IMR-90 (cell line): ENCODE measurements around the gene NBEA. TPM values are rescaled to one million over a fixed set of nuclear protein-coding genes. Genes with fewer than 3 reads are reported as not detected.

Experiments used
- ATAC-seq: fragments of 200-7000 bp; cut with Tn5 transposase; 2 replicates; pipeline ENCODE4 v1.9.1; 2020; ENCODE audit warnings: low read depth, mild to moderate bottlenecking, moderate library complexity
- BruUV-seq: library from RNA; stranded (reverse); fragments of 400-500 nt; replicated peaks from 2 replicates; lab custom pipeline; 2021; lab: Mats Ljungman, UMichigan
- CTCF ChIA-PET: fragments of 300-600 bp; formaldehyde crosslinking; extraction: SDS; loops from one replicate; lab custom pipeline; 2021; ENCODE audit warnings: antibody characterized with exemption; lab: Yijun Ruan, JAX
- POLR2A ChIA-PET: fragments of 300-600 bp; sonication (Branson Sonifier 250); formaldehyde crosslinking; loops from one replicate; lab custom pipeline; 2022; ENCODE audit warnings: antibody characterized with exemption; ENCODE audit not compliant: unreplicated experiment; lab: Charles Lee
- DNase-seq: peaks from one replicate; pipeline ENCODE4 v3.0.0; 2013
- H2AFZ ChIP-seq: replicated peaks from 2 replicates; pipeline ENCODE3; 2013; ENCODE audit warnings: low read length, mild to moderate bottlenecking; ENCODE audit not compliant: poor library complexity
- H2AK5ac ChIP-seq: 2 replicates; pipeline ENCODE4 v1.6.1; 2013; ENCODE audit warnings: low read depth, low read length, inconsistent platforms
- H2AK9ac ChIP-seq: replicated peaks from 2 replicates; pipeline ENCODE3; 2013; ENCODE audit warnings: mild to moderate bottlenecking, low read depth, low read length, moderate library complexity; ENCODE audit not compliant: poor library complexity
- H2BK120ac ChIP-seq: 2 replicates; pipeline ENCODE4 v1.6.1; 2013; ENCODE audit warnings: low read depth, low read length, inconsistent platforms
- H2BK15ac ChIP-seq: 3 replicates; pipeline ENCODE4 v1.6.1; 2013; ENCODE audit warnings: low read depth, low read length, inconsistent platforms
- H2BK20ac ChIP-seq: 2 replicates; pipeline ENCODE4 v1.6.1; 2013; ENCODE audit warnings: low read depth, mild to moderate bottlenecking, inconsistent platforms, low read length, moderate library complexity
- H2BK5ac ChIP-seq: 2 replicates; pipeline ENCODE4 v1.6.1; 2013; ENCODE audit warnings: mild to moderate bottlenecking, low read depth, low read length, inconsistent platforms; ENCODE audit not compliant: poor library complexity, severe bottlenecking
- H3K14ac ChIP-seq: replicated peaks from 2 replicates; pipeline ENCODE4 v1.6.1; 2013; ENCODE audit warnings: low read depth, low read length, inconsistent platforms
- H3K18ac ChIP-seq: 2 replicates; pipeline ENCODE4 v1.6.1; 2013; ENCODE audit warnings: low read depth, low read length, control low read depth
- H3K23ac ChIP-seq: 2 replicates; pipeline ENCODE4 v1.6.1; 2013; ENCODE audit warnings: low read depth, low read length, inconsistent platforms
- H3K27ac ChIP-seq: 2 replicates; pipeline ENCODE4 v1.5.1; 2013; ENCODE audit warnings: mild to moderate bottlenecking, control low read depth, low read length; ENCODE audit not compliant: insufficient read depth
- H3K27me3 ChIP-seq: 2 replicates; pipeline ENCODE4 v1.6.1; 2013; ENCODE audit warnings: low read length; ENCODE audit not compliant: control insufficient read depth, insufficient read depth
- H3K36me3 ChIP-seq: 2 replicates; pipeline ENCODE4 v1.6.1; 2013; ENCODE audit warnings: low read length, mixed read lengths; ENCODE audit not compliant: control insufficient read depth, insufficient read depth
- H3K4ac ChIP-seq: 2 replicates; pipeline ENCODE4 v1.6.1; 2013; ENCODE audit warnings: low read depth, low read length, inconsistent platforms
- H3K4me1 ChIP-seq: 2 replicates; pipeline ENCODE4 v1.6.1; 2013; ENCODE audit warnings: low read length, mixed read lengths; ENCODE audit not compliant: control insufficient read depth, insufficient read depth
- H3K4me2 ChIP-seq: 2 replicates; pipeline ENCODE4 v1.6.1; 2013; ENCODE audit warnings: low read depth, mild to moderate bottlenecking, control low read depth, low read length, moderate library complexity
- H3K4me3 ChIP-seq: 2 replicates; pipeline ENCODE4 v1.5.1; 2013; ENCODE audit warnings: low read depth, mild to moderate bottlenecking, control low read depth, low read length, moderate library complexity; ENCODE audit not compliant: insufficient read depth
- H3K56ac ChIP-seq: 2 replicates; pipeline ENCODE4 v1.6.1; 2013; ENCODE audit warnings: low read length, inconsistent platforms; ENCODE audit not compliant: insufficient read depth; ENCODE audit errors: extremely low read depth
- H3K79me1 ChIP-seq, 2 experiments: 2 replicates each; pipeline ENCODE4 v1.6.1; 2013; ENCODE audit warnings: low read length in 2 of 2, inconsistent platforms in 1 of 2, low read depth in 1 of 2
- H3K9ac ChIP-seq: 2 replicates; pipeline ENCODE4 v1.6.1; 2013; ENCODE audit warnings: low read depth, low read length, control low read depth
- H3K9me1 ChIP-seq: 2 replicates; pipeline ENCODE4 v1.6.1; 2013; ENCODE audit warnings: low read length, inconsistent platforms; ENCODE audit not compliant: insufficient read depth
- H3K9me3 ChIP-seq: 2 replicates; pipeline ENCODE4 v1.6.1; 2013; ENCODE audit warnings: low read length; ENCODE audit not compliant: control insufficient read depth, insufficient read depth
- H4K20me1 ChIP-seq: 2 replicates; pipeline ENCODE4 v1.6.1; 2013; ENCODE audit warnings: low read length, inconsistent platforms; ENCODE audit not compliant: insufficient read depth
- H4K5ac ChIP-seq: 2 replicates; pipeline ENCODE4 v1.6.1; 2013; ENCODE audit warnings: mild to moderate bottlenecking, low read depth, low read length, control low read depth
- H4K8ac ChIP-seq, 2 experiments: 2 replicates each; pipeline ENCODE4 v1.6.1; 2013; ENCODE audit warnings: low read depth in 2 of 2, low read length in 2 of 2, control low read depth in 1 of 2, inconsistent platforms in 1 of 2
- H4K91ac ChIP-seq: 2 replicates; pipeline ENCODE4 v1.6.1; 2013; ENCODE audit warnings: low read depth, low read length, inconsistent platforms; ENCODE audit not compliant: insufficient read depth
- BHLHE40 ChIP-seq: fragments of 150-350 bp; IDR thresholded peaks from 2 replicates; pipeline ENCODE4 v1.6.1; 2016; ENCODE audit warnings: mild to moderate bottlenecking, low read depth, low read length
- CEBPB ChIP-seq: IDR thresholded peaks from 2 replicates; pipeline ENCODE4 v1.6.1; 2012; ENCODE audit warnings: low read depth, low read length, improper control_type of control experiment
- ELK1 ChIP-seq: fragments of 150-350 bp; IDR thresholded peaks from 2 replicates; pipeline ENCODE4 v1.6.1; 2016; ENCODE audit warnings: low read depth, mild to moderate bottlenecking, low read length, moderate library complexity, borderline replicate concordance
- FOS ChIP-seq: fragments of 150-350 bp; IDR thresholded peaks from 2 replicates; pipeline ENCODE4 v1.6.1; 2016; ENCODE audit warnings: low read depth, low read length
- MXI1 ChIP-seq: IDR thresholded peaks from 2 replicates; pipeline ENCODE4 v1.6.1; 2012; ENCODE audit warnings: low read depth, mild to moderate bottlenecking, low read length, moderate library complexity, borderline replicate concordance
- NFE2L2 ChIP-seq: fragments of 150-350 bp; IDR thresholded peaks from 2 replicates; pipeline ENCODE4 v1.6.1; 2016; ENCODE audit warnings: low read depth, mild to moderate bottlenecking, low read length
- POLR2A ChIP-seq: IDR thresholded peaks from 2 replicates; pipeline ENCODE4 v1.6.1; 2012; ENCODE audit warnings: mild to moderate bottlenecking, low read depth, low read length
- WGBS, 2 experiments: methylation state at CpG; one replicate each; pipeline versions ENCODE4 v1.1.5 to v1.1.7; 2013; ENCODE audit warnings: missing lambda C conversion rate in 2 of 2; ENCODE audit not compliant: insufficient read length in 1 of 2; ENCODE audit errors: extremely low coverage in 2 of 2; 5-methylcytosine and 5-hydroxymethylcytosine counted together
- dilution Hi-C: fragments of 300-500 bp; cut with HindIII; formaldehyde crosslinking; loops from one replicate; pipeline ENCODE4 v1.14.3; 2018; ENCODE audit warnings: low sequenced_read_pairs; ENCODE audit not compliant: unreplicated experiment
- in situ Hi-C: fragments of 300-500 bp; cut with MboI; formaldehyde crosslinking; loops from 3 replicates; pipeline ENCODE4 v1.14.3; 2019; ENCODE audit warnings: low sequenced_read_pairs, inconsistent platforms, mixed read lengths
- intact Hi-C: fragments of 100-400 bp; cut with micrococcal nuclease; formaldehyde crosslinking; loops from 2 replicates; pipeline ENCODE4 v1.10.0; 2022
- polyA plus RNA-seq, 3 experiments: library from polyadenylated mRNA; depleted of rRNA; stranded (reverse); fragments of >200 nt; gene quantifications; 2 replicates each; pipeline ENCODE4 v1.2.3, GENCODE V29; 2012; ENCODE audit warnings: low replicate concordance in 1 of 3
- total RNA-seq: library from RNA; depleted of rRNA; stranded (reverse); fragments of >200 nt; gene quantifications from 2 replicates; pipeline ENCODE4 v1.2.3, GENCODE V29; 2012
- TF ChIP-seq, protein P1 (sequence below): conservative IDR thresholded peaks from 2 replicates; pipeline ENCODE4 v1.5.1; 2012; ENCODE audit warnings: mild to moderate bottlenecking, low read depth, low read length, improper control_type of control experiment
- TF ChIP-seq, protein P2 (sequence below): fragments of 150-350 bp; IDR thresholded peaks from 2 replicates; pipeline ENCODE4 v1.6.1; 2017; ENCODE audit warnings: mild to moderate bottlenecking, antibody characterized with exemption, low read length, low read depth

The NBEA gene
- total and polyA plus RNA-seq, 2 of the 4 experiments (the other 2 are of a cell fraction) = 0.82 to 2.2 TPM

DNA sequence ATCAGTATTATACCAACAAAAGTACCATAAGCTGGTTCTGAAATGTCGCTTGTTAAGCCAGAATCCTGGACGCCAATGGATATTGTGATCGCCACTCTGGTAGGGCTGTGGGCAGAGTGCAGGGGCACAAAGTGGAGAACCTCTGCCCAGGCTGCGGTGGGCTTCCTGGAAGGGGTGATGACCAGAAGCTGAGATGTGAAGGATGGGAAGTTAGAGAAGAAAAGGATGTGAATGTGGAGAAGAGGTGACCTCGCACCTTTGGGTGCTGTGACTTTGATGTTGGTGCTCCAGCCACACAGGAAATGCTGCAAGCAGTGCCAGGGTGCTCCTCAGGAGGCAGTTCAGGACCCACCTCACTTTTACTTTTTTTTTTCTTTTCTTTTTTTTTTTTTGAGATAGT, 742.4 kb downstream of the NBEA start:
- dilution Hi-C loops = no loop called here
- no peak overlapping the region for H3K4ac ChIP-seq
- no peaks in the 10 kb centered on the region for H3K36me3 ChIP-seq
- TF ChIP-seq, protein P1, sequence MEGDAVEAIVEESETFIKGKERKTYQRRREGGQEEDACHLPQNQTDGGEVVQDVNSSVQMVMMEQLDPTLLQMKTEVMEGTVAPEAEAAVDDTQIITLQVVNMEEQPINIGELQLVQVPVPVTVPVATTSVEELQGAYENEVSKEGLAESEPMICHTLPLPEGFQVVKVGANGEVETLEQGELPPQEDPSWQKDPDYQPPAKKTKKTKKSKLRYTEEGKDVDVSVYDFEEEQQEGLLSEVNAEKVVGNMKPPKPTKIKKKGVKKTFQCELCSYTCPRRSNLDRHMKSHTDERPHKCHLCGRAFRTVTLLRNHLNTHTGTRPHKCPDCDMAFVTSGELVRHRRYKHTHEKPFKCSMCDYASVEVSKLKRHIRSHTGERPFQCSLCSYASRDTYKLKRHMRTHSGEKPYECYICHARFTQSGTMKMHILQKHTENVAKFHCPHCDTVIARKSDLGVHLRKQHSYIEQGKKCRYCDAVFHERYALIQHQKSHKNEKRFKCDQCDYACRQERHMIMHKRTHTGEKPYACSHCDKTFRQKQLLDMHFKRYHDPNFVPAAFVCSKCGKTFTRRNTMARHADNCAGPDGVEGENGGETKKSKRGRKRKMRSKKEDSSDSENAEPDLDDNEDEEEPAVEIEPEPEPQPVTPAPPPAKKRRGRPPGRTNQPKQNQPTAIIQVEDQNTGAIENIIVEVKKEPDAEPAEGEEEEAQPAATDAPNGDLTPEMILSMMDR = no peak
- TF ChIP-seq ELK1 (no peak), POLR2A (no peak), CEBPB (no peak), BHLHE40 (no peak), NFE2L2 (no peak), MXI1 (no peak), FOS (no peak)
- TF ChIP-seq, protein P2, sequence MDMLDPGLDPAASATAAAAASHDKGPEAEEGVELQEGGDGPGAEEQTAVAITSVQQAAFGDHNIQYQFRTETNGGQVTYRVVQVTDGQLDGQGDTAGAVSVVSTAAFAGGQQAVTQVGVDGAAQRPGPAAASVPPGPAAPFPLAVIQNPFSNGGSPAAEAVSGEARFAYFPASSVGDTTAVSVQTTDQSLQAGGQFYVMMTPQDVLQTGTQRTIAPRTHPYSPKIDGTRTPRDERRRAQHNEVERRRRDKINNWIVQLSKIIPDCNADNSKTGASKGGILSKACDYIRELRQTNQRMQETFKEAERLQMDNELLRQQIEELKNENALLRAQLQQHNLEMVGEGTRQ = no peak
- no peak overlapping the region for H2BK5ac ChIP-seq
- no peaks in the 10 kb centered on the region for H3K4me1 ChIP-seq
- no peak overlapping the region for H2BK15ac ChIP-seq
- no peak overlapping the region for H3K4me3 ChIP-seq
- no CpG with 5 or more reads among the region's 5 CpGs for WGBS, 2 experiments
- in situ Hi-C loops = no loop called here
- no peak overlapping the region for H2AK9ac ChIP-seq
- no peak overlapping the region for H3K9ac ChIP-seq
- no peak overlapping the region for H3K14ac ChIP-seq
- H3K56ac ChIP-seq = no peak overlapping the region
- H3K18ac ChIP-seq = no peak overlapping the region
- H2BK120ac ChIP-seq = no peak overlapping the region
- no peak overlapping the region for H3K27ac ChIP-seq
- H3K9me1 ChIP-seq = no peaks in the 10 kb centered on the region
- no TSS peak for BruUV-seq
- H4K91ac ChIP-seq = no peak overlapping the region
- no peak overlapping the region for H2BK20ac ChIP-seq
- H3K23ac ChIP-seq = no peak overlapping the region
- H3K4me2 ChIP-seq = no peak overlapping the region
- intact Hi-C loops = no loop called here
- no peak overlapping the region for H4K8ac ChIP-seq
- H3K79me1 ChIP-seq = no peaks in the 10 kb centered on the region
- H4K5ac ChIP-seq = no peak overlapping the region
- CTCF ChIA-PET = no interaction called here
- H3K9me3 ChIP-seq = no peaks in the 10 kb centered on the region
- peaks cover 6% of the 10 kb centered on the region for H3K27me3 ChIP-seq
- H2AK5ac ChIP-seq = no peak overlapping the region
- no peaks in the 10 kb centered on the region for H4K20me1 ChIP-seq
- DNase-seq (no peak), ATAC-seq (no peak)
- H2AFZ ChIP-seq = no peak overlapping the region
- POLR2A ChIA-PET = no interaction called here
